KMS-11 (cell line): ENCODE data around the gene GASK1A.

Experiments used
- H2AFZ ChIP-seq: fragments of 200-600 bp; sonication (generic); 2 replicates; pipeline ENCODE4 v1.6.1; 2016; ENCODE audit warnings: antibody characterized with exemption, mixed run types, low read depth
- H3K27ac ChIP-seq: fragments of 200-600 bp; sonication (generic); 2 replicates; pipeline ENCODE4 v1.6.1; 2016; ENCODE audit warnings: mild to moderate bottlenecking, mixed run types
- H3K27me3 ChIP-seq: fragments of 200-600 bp; sonication (generic); 2 replicates; pipeline ENCODE4 v1.6.1; 2017; ENCODE audit warnings: mild to moderate bottlenecking, low read depth, mixed run types, moderate library complexity; ENCODE audit not compliant: insufficient read depth
- H3K36me3 ChIP-seq: fragments of 200-600 bp; sonication (generic); 2 replicates; pipeline ENCODE4 v1.6.1; 2017; ENCODE audit warnings: mild to moderate bottlenecking, mixed run types; ENCODE audit not compliant: insufficient read depth
- H3K4me1 ChIP-seq: fragments of 200-600 bp; sonication (generic); 2 replicates; pipeline ENCODE4 v1.6.1; 2016; ENCODE audit warnings: mild to moderate bottlenecking, low read depth, mixed run types; ENCODE audit not compliant: poor library complexity, severe bottlenecking
- H3K4me2 ChIP-seq: fragments of 200-600 bp; sonication (generic); 2 replicates; pipeline ENCODE4 v1.7.0; 2016; ENCODE audit warnings: mild to moderate bottlenecking, mixed run types
- H3K4me3 ChIP-seq: fragments of 200-600 bp; sonication (generic); IDR thresholded peaks from 2 replicates; pipeline ENCODE4 v1.6.1; 2017; ENCODE audit warnings: low read depth, low read length, mixed read lengths; ENCODE audit not compliant: insufficient read depth
- H3K79me2 ChIP-seq: fragments of 200-600 bp; sonication (generic); 2 replicates; pipeline ENCODE4 v1.6.1; 2016; ENCODE audit warnings: low read depth, mixed run types; ENCODE audit not compliant: insufficient read depth
- H3K9ac ChIP-seq: fragments of 200-600 bp; sonication (generic); 2 replicates; pipeline ENCODE4 v1.6.1; 2016; ENCODE audit warnings: mild to moderate bottlenecking, mixed run types
- H4K20me1 ChIP-seq: fragments of 200-600 bp; sonication (generic); 2 replicates; pipeline ENCODE4 v1.6.1; 2016; ENCODE audit warnings: mild to moderate bottlenecking, mixed run types; ENCODE audit not compliant: insufficient read depth
- CTCF ChIP-seq: fragments of 200-600 bp; sonication (generic); conservative IDR thresholded peaks from 2 replicates; pipeline ENCODE4 v1.6.1; 2017; ENCODE audit warnings: low read depth, mild to moderate bottlenecking, antibody characterized with exemption, low read length, moderate library complexity, mixed read lengths

GASK1A gene

DNA sequence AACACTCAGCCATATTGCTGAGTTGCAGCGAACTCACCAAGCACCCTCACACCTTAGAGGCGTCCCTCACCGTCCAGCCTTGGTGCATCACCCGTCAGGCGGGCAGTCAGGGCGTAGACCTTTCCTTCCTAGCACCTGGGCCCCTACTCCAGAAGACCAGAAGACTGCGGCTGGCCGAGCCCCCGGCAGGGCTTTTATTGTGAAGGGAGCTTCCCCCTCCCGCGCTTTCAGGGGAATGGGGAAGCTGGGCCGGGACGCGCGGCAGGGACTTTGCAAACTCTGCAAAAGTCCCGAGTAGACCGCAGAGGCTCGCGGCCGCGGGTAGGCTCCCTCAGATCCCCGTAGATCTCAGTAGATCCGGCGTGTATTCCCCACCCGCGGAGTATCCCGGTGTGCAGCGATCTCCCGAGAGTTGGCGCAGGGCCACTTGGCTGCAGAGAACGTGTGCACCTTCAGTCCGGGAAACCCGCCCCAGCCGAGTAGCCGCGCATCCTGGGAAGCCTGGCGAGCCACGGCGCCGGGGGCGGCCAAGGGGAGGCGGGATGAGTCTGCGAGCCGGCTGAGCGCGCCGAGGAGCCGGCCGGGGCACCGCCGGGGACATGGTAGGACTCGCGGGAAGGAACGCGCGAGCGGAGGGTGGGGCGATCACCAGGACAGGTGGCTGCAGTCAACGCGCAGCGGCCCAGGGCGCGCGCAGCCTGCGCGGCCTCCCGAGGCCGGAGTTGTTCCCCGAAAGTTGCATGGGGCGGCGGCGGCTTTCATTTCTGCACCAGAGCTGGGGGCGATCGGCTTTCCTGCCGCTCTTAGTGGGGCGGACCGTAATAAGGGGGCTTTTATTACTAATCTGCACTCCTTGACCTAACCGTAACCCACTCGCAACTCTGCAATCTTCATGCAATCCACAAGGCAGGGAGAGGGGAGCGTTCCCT, at the start of gene GASK1A:
TSS of gene GASK1A (plus strand) at position 268 of the 929 bp plus-strand sequence. CDS start at position 600, 332 bp downstream.
- no peak for TF ChIP-seq CTCF
- Histone ChIP-seq H3K27me3 (no peaks in the 10 kb centered on the region), H3K4me2 (peak within 1 kb of the TSS; percentile 25; the same call in 1 of the 2 replicates), H4K20me1 (no peaks in the 10 kb centered on the region), H3K9ac (no peak within 1 kb of the TSS), H3K4me1 (no peaks in the 10 kb centered on the region), H3K79me2 (no peaks in the 10 kb centered on the region), H3K27ac (no peak within 1 kb of the TSS), H2AFZ (peak within 1 kb of the TSS; percentile 47; the same call in 1 of the 2 replicates), H3K36me3 (no peaks in the 10 kb centered on the region), H3K4me3 (no peak within 1 kb of the TSS)

- no peak overlapping the region for H3K9ac ChIP-seq
- H3K27ac ChIP-seq, result no peak overlapping the region
- no peak overlapping the region for H3K4me2 ChIP-seq
- no peaks in the 10 kb centered on the region for H4K20me1 ChIP-seq
- TF ChIP-seq CTCF, result no peak
- H3K79me2 ChIP-seq, result no peaks in the 10 kb centered on the region
- no peaks in the 10 kb centered on the region for H3K27me3 ChIP-seq
- H3K4me3 ChIP-seq, result no peak overlapping the region
- no peak overlapping the region for H2AFZ ChIP-seq
- no peaks in the 10 kb centered on the region for H3K36me3 ChIP-seq
- H3K4me1 ChIP-seq, result no peaks in the 10 kb centered on the region
Measured at GRCh38 chr3:42934111-42934510, 45.0 kb upstream of the GASK1A start.

DNA sequence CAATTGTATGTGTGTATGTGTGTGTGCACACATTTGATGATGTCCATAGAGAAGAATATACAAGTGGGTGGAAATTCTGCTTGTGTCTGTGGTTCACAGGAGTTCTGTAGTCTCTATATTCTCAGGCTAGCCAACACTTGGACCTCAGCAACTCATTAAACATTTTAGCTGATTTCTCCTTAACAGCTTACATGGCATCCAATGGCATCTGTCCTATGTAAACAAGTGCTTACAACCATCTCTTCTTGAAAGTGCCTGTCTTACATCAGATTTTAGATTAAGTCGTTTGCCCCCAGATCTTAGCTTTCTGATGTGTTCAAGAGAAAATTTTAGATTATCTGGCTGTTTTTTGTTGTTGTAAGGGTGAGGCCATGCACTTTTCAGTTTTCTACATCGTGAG, 44.2 kb upstream of the GASK1A start:
- H3K4me2 ChIP-seq, result no peak overlapping the region
- H3K9ac ChIP-seq, result no peak overlapping the region
- H2AFZ ChIP-seq, result no peak overlapping the region
- H3K4me3 ChIP-seq, result no peak overlapping the region
- no peaks in the 10 kb centered on the region for H3K36me3 ChIP-seq
- TF ChIP-seq CTCF, result no peak
- no peaks in the 10 kb centered on the region for H3K4me1 ChIP-seq
- H3K27me3 ChIP-seq, result no peaks in the 10 kb centered on the region
- no peaks in the 10 kb centered on the region for H3K79me2 ChIP-seq
- H3K27ac ChIP-seq, result no peak overlapping the region
- H4K20me1 ChIP-seq, result no peaks in the 10 kb centered on the region

DNA sequence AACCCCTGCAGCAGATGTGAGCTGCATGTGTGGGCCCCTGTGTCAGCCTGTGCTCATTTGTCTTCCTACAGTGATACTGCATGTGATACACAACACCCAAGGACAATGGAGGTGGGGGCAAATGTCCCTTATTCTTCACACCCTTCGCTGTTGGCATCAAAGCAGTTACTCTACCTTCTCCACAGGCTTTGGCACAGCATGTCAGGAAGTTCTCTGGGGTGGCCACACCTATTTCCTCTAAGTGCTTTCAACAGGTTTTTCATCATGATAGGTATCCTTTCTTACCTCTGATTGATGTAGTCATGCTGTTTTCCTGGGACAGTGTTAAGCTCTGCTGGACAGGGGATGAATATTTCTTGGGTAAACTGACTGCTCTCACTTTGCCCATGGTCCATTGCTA, 43.6 kb upstream of the GASK1A start:
- H2AFZ ChIP-seq, result no peak overlapping the region

More for the DNA sequence above, 43.6 kb upstream of the GASK1A start:
- Histone ChIP-seq H3K4me1 (no peaks in the 10 kb centered on the region), H3K9ac (no peak overlapping the region), H3K4me2 (no peak overlapping the region), H3K27ac (no peak overlapping the region), H3K36me3 (no peaks in the 10 kb centered on the region), H3K4me3 (no peak overlapping the region), H3K27me3 (no peaks in the 10 kb centered on the region), H3K79me2 (no peaks in the 10 kb centered on the region), H4K20me1 (no peaks in the 10 kb centered on the region)
- TF ChIP-seq CTCF, result no peak
